Measurements from ENCODE around the gene NRAP.

- no peak for TF ChIP-seq CTCF (IDR thresholded peaks at IDR 0.05; ENCODE audit: borderline replicate concordance, extremely low read depth, low read length, poor library complexity, severe bottlenecking)
- no peak for TF ChIP-seq EZH2 (IDR thresholded peaks at IDR 0.05; ENCODE audit: borderline replicate concordance, low read depth, low read length, severe bottlenecking)
Measured at GRCh38 chr10:113651898-113652297, 11.9 kb downstream of the NRAP start.

Data from DND-41 (cell line).